ENCODE measurements around the gene F5.

F5 gene

DNA sequence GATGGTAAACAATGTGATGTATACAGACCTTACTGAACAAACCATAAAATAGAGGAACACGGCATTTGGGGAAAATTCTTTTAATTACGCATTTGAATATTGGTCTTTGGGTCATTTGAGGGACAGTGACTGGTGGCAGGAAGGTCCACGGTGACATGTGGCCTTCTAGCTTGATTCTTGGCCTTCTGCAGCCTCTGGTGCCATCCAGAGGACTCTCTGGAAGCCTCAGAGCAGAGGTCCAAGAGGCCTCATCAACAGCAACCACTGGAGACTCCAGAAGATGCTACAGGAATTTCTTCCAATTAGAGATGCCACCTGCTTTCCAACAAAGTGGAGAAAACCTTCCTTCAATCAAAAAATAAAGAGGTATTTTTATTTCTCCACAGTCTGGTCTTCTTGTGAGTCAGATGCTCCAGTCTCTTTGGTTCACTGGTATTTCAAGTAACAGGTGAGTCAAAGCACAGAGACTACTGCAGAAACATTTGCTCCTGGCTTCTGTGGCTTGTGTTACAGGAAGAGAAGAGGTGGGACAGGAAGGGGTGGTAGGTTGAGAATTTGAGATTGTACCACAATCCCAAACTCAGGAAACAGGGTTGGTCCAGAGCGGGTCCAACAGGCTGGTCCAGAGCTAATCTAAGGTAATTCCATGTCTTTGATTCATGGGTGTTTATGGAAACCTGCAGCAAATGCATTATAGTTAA, 2.7 kb upstream of the F5 start:
- no peak overlapping the region for H3K4me3 ChIP-seq (ENCODE audit: low read depth, low read length)

DNA sequence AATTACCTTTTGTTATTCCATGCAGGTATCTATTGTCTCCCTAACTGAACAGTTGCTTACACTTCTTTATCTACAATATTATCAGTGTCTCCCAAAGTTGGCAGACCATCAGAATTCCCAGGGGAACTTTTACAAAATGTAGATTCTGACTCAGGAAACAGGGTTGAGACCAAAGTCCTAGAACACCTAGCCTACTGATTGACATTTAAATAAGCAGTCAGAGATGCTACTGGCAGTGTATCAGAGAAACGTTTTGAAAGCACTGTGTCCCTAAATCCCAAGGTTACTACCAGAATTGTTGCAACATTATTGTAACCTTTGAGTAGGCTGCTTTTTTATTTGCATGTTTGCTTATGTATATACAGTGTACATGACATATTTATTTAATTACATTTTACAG, 1.8 kb upstream of the F5 start:
- H3K4me3 ChIP-seq (ENCODE audit: low read depth, low read length) = no peak overlapping the region

- no peak overlapping the region for H3K4me3 ChIP-seq (ENCODE audit: low read depth, low read length)
These were observed 250 bp downstream of the F5 start for GRCh38 chr1:169586067-169586394.

- H3K4me3 ChIP-seq (ENCODE audit: low read depth, low read length) = no peak overlapping the region
These were observed 1.1 kb downstream of the F5 start for GRCh38 chr1:169585181-169585580.

DNA sequence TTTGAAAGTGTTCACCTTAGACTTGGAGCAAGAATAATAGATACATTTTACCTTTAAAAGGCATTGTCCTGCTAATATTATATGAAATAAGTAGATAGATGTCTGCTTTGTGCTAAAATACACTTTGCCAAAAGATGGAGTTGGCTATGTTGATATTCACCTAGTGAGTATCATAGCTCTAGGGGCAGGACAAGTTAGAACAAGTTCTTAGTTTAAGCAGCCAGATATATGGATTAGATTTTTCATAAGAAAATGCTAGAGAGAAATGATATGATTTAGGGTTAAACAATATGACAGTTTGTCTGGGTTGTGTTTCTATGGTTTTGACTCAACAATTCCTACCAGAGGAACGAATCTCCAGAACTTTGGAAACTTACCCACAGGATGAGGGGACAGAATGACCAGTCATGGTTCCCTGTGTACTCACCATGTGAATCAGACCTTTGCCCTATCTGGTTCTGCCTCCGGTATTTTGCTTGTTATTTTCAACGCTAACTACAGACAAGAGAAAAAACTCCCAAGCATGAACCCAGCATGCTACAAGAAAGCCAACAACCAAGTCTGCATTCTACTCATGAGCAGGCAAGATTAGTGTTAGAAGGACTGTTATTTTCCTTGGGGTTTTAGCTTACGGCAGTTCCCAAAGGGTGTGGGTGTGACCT, 1.7 kb downstream of the F5 start:
- H3K4me3 ChIP-seq (ENCODE audit: low read depth, low read length) = no peak overlapping the region

DNA sequence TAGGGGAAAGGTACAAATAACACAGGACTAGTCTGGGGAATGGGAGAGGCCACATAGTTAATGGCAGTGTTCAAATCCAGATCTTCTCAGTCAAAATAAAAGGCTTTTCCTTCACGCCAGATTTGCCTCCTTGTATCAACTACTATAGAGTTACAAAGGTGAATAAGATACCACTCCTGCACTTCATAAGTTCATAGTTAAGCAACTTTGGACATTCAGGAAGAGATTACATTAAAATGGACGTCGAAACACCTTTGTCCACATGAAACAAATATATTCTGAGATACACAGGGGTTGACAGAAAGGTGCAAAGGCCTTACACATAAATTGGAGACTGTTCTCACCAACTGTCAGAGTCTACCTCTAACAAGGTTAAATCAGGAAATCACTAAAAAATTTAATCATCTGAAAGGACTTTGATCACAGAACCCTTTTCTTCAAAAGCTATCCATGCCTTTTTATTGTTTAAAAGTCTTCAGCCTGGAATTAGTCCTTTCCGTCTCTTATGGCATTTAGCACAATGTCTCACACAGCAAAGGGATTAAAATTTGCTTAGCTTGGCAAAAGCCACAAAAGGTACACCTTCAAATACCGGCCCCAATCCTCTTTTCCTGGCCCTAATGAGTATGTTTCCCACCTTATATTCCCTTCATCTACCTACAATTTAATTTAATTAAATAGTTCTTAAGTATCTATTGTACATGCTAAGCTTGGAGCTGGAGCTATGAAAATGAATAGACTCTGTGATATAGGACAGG, 8.1 kb downstream of the F5 start:
- H3K4me3 ChIP-seq (ENCODE audit: low read depth, low read length) = no peak overlapping the region

GRCh38 chr1:169576935-169577331, 9.3 kb downstream of the F5 start:
- H3K4me3 ChIP-seq (ENCODE audit: low read depth, low read length) = no peak overlapping the region

- H3K4me3 ChIP-seq (ENCODE audit: low read depth, low read length) = no peak overlapping the region
These were observed 9.9 kb downstream of the F5 start for GRCh38 chr1:169576241-169576934.

DNA sequence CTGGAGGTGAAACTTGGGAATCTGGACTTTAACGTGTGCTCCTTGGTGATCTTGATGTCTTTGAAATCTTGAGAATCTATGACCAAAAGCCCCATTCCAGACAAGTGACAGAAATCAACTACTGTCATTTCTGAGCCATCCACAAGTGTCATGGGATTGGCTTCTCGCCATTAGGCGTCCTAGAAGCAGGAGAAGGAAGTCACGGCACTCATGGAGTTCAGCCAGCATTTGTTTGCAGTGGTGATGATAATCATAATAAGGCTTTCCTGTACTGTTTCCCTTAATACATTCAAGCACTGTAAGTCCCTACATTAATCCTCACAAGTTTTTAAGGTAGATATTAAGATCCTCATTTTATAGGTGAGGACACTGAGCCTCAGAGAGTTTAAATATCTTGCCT, 11.9 kb downstream of the F5 start:
- H3K4me3 ChIP-seq (ENCODE audit: low read depth, low read length) = no peak overlapping the region

GRCh38 chr1:169572187-169572586, 14.1 kb downstream of the F5 start:
- no peak overlapping the region for H3K4me3 ChIP-seq (ENCODE audit: low read depth, low read length)

GRCh38 chr1:169571450-169571849, 14.8 kb downstream of the F5 start:
- no peak overlapping the region for H3K4me3 ChIP-seq (ENCODE audit: low read depth, low read length)

DNA sequence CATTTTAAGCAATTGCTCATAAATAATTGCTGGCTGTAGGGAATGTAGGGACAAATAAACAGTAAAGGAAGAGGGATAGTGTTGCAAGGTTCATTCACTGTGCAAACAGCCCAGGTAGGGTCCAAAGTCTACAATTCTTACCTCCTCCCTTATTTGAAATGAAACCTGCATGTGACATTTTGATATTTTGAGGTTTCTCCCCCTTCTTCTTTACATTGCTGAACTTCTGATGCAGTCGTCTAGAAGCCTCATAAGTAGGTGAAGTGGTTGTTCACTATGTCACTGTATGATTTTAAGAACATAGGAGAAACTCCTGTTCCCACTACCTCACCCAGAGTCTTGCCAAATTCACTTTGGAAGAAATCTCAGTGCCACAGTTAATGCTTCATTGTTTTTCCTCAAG, 16.1 kb downstream of the F5 start:
- no peak overlapping the region for H3K4me3 ChIP-seq (ENCODE audit: low read depth, low read length)

GRCh38 chr1:169568497-169568896, 17.8 kb downstream of the F5 start:
- no peak overlapping the region for H3K4me3 ChIP-seq (ENCODE audit: low read depth, low read length)

DNA sequence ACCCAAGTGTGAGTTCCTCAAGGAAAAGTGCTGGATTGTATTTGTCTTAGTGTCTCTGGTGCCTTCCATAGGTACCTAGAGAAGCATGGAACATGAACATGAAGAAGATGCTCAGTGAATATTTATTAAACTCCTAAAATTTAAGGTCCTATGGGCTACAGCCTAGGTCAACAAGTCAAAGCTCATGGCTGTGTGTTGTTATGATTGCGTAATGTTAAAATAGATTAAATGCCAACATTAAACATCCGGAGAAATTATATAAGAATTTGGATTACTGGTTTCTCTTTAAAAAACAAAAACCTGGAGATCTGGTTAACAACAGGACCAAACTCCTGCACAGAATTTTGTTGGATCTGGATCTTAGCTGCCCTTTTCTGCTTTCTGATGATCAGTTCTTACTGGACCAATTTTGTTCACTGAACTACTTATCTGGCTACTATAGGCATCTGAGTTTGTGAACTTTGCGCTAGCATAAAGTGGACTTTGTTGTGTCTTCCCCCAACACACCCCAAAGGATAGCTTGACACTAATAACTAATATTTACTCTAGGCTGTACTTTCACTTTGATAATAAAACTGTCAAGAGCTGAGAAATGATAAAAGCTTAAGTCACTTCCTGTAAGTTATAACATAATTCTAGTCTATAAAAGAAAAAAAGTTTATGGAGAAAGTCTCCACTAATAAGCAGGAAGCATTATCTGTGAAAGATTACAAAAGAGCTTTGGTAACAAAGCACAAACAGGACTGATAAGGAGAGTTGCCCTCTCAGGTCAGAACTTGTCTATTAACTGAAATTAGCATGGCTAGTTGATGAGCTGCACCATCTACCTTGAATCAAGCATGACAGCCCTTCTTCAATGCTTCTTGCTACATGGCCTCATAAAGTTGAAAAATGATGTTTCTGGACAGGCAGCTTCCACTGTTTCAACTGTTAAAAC, 20.7 kb downstream of the F5 start:
- no peak overlapping the region for H3K4me3 ChIP-seq (ENCODE audit: low read depth, low read length)

GRCh38 chr1:169563650-169564049, 22.6 kb downstream of the F5 start:
- H3K4me3 ChIP-seq (ENCODE audit: low read depth, low read length) = no peak overlapping the region

- no peak overlapping the region for H3K4me3 ChIP-seq (ENCODE audit: low read depth, low read length)
These were observed 23.2 kb downstream of the F5 start for GRCh38 chr1:169563019-169563615.

GRCh38 chr1:169561692-169562091, 24.6 kb downstream of the F5 start:
- H3K4me3 ChIP-seq (ENCODE audit: low read depth, low read length) = no peak overlapping the region

DNA sequence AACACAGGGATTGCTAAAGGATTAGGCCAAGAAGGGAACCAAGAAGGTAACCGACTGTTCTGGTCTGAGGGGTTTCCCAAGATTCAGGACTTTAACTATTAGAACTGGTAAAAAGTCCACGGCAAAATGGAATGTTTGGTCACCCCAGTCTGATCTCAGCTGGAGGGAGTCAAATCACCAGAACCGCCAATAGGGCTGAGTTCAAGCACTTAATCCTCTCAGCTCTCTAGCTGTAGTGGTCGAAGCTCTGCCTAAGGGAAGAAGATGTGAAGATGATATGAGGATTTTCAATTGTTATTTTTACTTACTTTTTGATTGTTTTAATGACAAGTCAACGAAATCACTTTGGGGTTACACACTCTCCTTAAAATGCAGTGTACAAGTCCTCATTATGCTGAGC, 29.1 kb downstream of the F5 start:
- H3K4me3 ChIP-seq (ENCODE audit: low read depth, low read length) = no peak overlapping the region

- no peak overlapping the region for H3K4me3 ChIP-seq (ENCODE audit: low read depth, low read length)
These were observed 36.0 kb downstream of the F5 start for GRCh38 chr1:169550294-169550693.

GRCh38 chr1:169548282-169548681, 38.0 kb downstream of the F5 start:
- no peak overlapping the region for H3K4me3 ChIP-seq (ENCODE audit: low read depth, low read length)

Measured in iPS-11a (cell line).